ENCODE results near the gene CBFA2T3.

Gene CBFA2T3

GRCh38 chr16:88938777-88939244, 38.2 kb downstream of the CBFA2T3 start:
- no peak for DNase-seq (ENCODE audit: low read depth)

GRCh38 chr16:88938119-88938776, 38.8 kb downstream of the CBFA2T3 start:
- no peak for DNase-seq (ENCODE audit: low read depth)

- DNase-seq (ENCODE audit: low read depth), result no peak
These were observed 39.8 kb downstream of the CBFA2T3 start for GRCh38 chr16:88937206-88937621.

- no peak for DNase-seq (ENCODE audit: low read depth)
These were observed 40.3 kb downstream of the CBFA2T3 start for GRCh38 chr16:88936556-88937205.

GRCh38 chr16:88936008-88936555, 40.9 kb downstream of the CBFA2T3 start:
- DNase-seq (ENCODE audit: low read depth), result no peak

GRCh38 chr16:88934066-88934667, 42.8 kb downstream of the CBFA2T3 start:
- no peak for DNase-seq (ENCODE audit: low read depth)

GRCh38 chr16:88932929-88933328, 44.1 kb downstream of the CBFA2T3 start:
- no peak for DNase-seq (ENCODE audit: low read depth)

GRCh38 chr16:88931936-88932335, 45.1 kb downstream of the CBFA2T3 start:
- DNase-seq (ENCODE audit: low read depth), result no peak

- no peak for DNase-seq (ENCODE audit: low read depth)
These were observed 45.6 kb downstream of the CBFA2T3 start for GRCh38 chr16:88931373-88931900.

- no peak for DNase-seq (ENCODE audit: low read depth)
These were observed 46.3 kb downstream of the CBFA2T3 start for GRCh38 chr16:88930716-88931115.

- DNase-seq (ENCODE audit: low read depth), result no peak
These were observed 47.9 kb downstream of the CBFA2T3 start for GRCh38 chr16:88929091-88929445.

GRCh38 chr16:88928405-88929090, 48.5 kb downstream of the CBFA2T3 start:
- DNase-seq (ENCODE audit: low read depth), result no peak

- DNase-seq (ENCODE audit: low read depth), result no peak
These were observed 49.3 kb downstream of the CBFA2T3 start for GRCh38 chr16:88927661-88928060.

- no peak for DNase-seq (ENCODE audit: low read depth)
These were observed 50.0 kb downstream of the CBFA2T3 start for GRCh38 chr16:88927010-88927409.

- DNase-seq (ENCODE audit: low read depth), result no peak
These were observed 50.5 kb downstream of the CBFA2T3 start for GRCh38 chr16:88926374-88926990.

GRCh38 chr16:88925540-88925887, 51.5 kb downstream of the CBFA2T3 start:
- no peak for DNase-seq (ENCODE audit: low read depth)

- DNase-seq (ENCODE audit: low read depth), result peak; percentile 80
These were observed 52.0 kb downstream of the CBFA2T3 start for GRCh38 chr16:88924834-88925539.

- DNase-seq (ENCODE audit: low read depth), result no peak
These were observed 52.8 kb downstream of the CBFA2T3 start for GRCh38 chr16:88923926-88924833.

- DNase-seq (ENCODE audit: low read depth), result no peak
These were observed 53.6 kb downstream of the CBFA2T3 start for GRCh38 chr16:88923450-88923849.

- DNase-seq (ENCODE audit: low read depth), result no peak
These were observed 54.1 kb downstream of the CBFA2T3 start for GRCh38 chr16:88922826-88923410.
